RWPE1 (cell line): ENCODE measurements around the gene NKAP.

Experiments used
- CTCF ChIA-PET: fragments of 350-600 bp; sonication (Branson Sonifier 250); formaldehyde crosslinking; extraction: SDS; loops from one replicate; lab custom pipeline; 2021; lab: Yijun Ruan, JAX
- POLR2A ChIA-PET: fragments of 400-600 bp; formaldehyde crosslinking; extraction: SDS; loops from one replicate; lab custom pipeline; 2020; ENCODE audit warnings: antibody characterized with exemption; ENCODE audit not compliant: low non-redundant PET; lab: Yijun Ruan, JAX
- DNase-seq: peaks from one replicate; pipeline ENCODE4 v3.0.0; 2012; ENCODE audit warnings: low spot score
- H3K27ac ChIP-seq: fragments of 450-650 bp; 2 replicates; pipeline ENCODE4 v1.5.1; 2017
- TF ChIP-seq, protein P1 (sequence below): fragments of 450-650 bp; conservative IDR thresholded peaks from 2 replicates; pipeline ENCODE4 v1.5.1; 2017; ENCODE audit warnings: low read depth, mild to moderate bottlenecking

NKAP gene

DNA sequence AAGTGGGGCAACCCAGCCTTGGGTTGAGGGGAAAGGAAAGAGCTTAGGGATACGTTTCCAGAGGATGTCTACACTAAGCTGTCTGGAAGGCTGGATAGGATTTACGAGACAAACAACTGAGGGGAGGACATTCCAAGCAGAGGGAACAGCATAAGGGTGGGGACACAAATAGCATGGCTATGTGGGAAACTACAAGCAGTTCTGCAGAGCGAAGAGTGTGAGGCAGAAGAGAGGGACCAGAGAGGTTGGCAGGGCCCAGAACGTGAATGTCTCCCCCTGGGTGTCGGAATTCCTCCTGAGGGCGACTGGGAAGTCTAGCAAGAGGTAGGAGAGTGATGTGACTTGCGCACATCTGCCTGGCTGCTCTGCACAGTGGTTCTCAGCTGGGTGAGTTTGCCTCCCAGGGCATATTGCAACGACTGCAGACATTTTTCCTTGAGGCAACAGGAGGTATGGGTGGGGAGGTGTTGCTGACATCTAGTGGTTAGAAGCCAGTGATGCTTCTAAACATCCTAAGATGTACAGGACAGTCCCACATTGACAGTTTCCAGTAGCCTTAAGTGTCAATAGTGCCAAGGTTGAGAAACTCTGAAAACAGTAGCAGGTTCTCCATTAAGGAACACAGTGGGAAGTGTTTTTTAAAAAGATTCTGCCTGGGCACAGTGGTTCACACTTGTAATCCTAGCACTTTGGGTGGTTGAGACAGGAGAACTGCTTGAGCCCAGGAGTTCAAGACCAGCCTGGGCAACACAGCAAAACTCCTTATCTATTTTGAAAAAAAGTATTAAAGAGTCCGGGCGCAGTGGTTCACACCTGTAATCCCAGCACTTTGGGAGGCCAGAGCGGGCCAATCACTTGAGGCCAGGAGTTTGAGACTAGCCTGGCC lies 62.8 kb downstream of the NKAP start:
- POLR2A ChIA-PET, result no interaction called here
- peak; percentile 50 for DNase-seq
- no peak overlapping the region for H3K27ac ChIP-seq
- CTCF ChIA-PET, result interaction anchor here (0.6 to 0.7 kb wide), 2 partner anchors 9 to 90 kb away, joined by 3 to 4 read pairs; partner anchors contain the start of genes NDUFA1 and RNF113A
- TF ChIP-seq, protein P1, sequence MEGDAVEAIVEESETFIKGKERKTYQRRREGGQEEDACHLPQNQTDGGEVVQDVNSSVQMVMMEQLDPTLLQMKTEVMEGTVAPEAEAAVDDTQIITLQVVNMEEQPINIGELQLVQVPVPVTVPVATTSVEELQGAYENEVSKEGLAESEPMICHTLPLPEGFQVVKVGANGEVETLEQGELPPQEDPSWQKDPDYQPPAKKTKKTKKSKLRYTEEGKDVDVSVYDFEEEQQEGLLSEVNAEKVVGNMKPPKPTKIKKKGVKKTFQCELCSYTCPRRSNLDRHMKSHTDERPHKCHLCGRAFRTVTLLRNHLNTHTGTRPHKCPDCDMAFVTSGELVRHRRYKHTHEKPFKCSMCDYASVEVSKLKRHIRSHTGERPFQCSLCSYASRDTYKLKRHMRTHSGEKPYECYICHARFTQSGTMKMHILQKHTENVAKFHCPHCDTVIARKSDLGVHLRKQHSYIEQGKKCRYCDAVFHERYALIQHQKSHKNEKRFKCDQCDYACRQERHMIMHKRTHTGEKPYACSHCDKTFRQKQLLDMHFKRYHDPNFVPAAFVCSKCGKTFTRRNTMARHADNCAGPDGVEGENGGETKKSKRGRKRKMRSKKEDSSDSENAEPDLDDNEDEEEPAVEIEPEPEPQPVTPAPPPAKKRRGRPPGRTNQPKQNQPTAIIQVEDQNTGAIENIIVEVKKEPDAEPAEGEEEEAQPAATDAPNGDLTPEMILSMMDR, result peak; percentile 62

DNA sequence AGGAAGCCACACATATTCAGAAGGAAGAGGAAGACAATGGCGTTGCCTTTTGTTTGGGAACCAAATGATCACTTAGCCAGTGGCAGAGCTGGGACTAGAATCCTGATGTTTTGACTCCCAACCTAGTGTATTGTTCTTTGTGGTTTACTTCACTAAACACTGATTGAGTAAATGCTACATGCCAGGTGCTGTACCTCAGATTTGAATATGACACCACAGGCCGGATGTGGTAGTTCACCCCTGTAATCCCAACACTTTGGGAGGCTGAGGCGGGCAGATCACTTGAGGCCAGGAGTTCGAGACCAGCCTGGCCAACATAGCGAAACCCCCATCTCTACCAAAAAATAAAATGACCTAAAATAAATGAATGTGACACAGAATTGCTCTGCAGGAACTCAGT lies 63.5 kb downstream of the NKAP start:
- CTCF ChIA-PET, result interaction anchor here (0.6 to 0.7 kb wide), 3 partner anchors 9 to 1002 kb away, joined by 3 to 4 read pairs (median 3); partner anchors contain the start of genes NDUFA1 and RNF113A
- no peak for DNase-seq
- TF ChIP-seq, protein P1, result no peak
- no peak overlapping the region for H3K27ac ChIP-seq
- POLR2A ChIA-PET, result no interaction called here

DNA sequence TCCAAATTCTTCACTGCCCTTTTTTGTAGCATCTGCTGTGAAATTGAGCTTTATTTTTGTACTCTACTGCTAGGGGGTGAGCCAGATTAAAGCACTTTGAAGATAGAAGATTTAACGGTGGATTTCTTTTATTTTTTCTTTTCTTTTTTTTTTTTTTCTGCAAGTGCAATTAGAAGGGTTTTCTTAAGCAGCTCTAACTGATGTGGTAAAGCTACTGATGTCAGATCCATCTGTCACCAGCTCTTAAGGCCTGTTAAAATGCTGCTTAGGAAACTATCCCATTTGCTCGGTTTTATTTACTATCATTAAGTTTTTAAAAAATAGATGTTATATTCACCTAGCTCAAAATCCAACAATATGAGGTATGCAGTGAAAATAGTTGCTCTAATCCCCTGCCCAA lies 64.8 kb downstream of the NKAP start:
- POLR2A ChIA-PET, result no interaction called here
- H3K27ac ChIP-seq, result no peak overlapping the region
- DNase-seq, result no peak
- TF ChIP-seq, protein P1, result no peak
- CTCF ChIA-PET, result no interaction called here

DNA sequence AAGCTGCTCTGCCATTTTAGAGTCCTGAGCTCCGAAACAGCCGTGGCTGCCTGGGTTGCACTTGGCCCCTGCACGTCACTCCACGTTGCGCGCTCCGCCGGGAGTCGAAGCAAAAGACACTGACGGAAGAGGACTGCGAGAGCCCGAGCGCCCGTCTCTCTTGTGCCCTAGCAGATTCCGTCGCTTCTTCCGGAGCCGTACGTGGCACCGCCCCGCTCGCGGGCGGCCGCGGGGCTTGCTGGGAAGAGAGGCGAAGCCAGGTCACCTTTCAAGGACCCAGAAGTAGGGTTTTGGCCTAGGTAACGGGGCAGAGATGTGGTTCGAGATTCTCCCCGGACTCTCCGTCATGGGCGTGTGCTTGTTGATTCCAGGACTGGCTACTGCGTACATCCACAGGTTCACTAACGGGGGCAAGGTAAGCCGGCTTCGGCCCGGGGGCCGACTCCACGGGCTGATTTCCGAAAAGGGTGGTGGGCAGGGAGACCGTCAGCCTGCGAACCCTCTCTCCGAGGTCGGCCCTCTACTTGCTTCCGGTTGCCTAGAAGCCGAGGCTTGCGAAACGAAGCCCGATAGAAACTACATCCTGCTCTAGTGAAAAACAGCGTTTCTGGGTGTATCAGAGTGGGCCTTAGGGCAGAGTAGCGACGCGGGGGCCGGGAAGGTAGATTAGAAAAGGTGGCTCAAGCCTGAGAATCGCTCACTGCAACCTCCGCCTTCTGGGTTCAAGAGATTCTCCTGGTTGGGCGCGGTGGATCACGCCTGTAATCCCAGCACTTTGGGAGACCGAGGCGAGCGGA lies 71.8 kb downstream of the NKAP start, which contains the start of the genes NDUFA1 and RNF113A:
Gene NDUFA1 (plus strand): TSS at position 234 of the 797 bp plus-strand sequence. CDS start 80 bp downstream, at position 314.
Gene RNF113A (minus strand): TSS at position 135 of the 797 bp plus-strand sequence. CDS start 120 bp downstream, at position 15.
- ChIA-PET POLR2A (interaction anchor here (0.6 kb wide), 1 partner anchor 394 kb away, joined by 3 read pairs; no protein-coding TSS in a partner anchor), CTCF (interaction anchor here (0.9 kb wide), 1 partner anchor 9 kb away, joined by 4 read pairs; no protein-coding TSS in a partner anchor)
- TF ChIP-seq, protein P1, result no peak
- peak; percentile 73 for DNase-seq
- H3K27ac ChIP-seq, result peak within 1 kb of the TSS; percentile 95

DNA sequence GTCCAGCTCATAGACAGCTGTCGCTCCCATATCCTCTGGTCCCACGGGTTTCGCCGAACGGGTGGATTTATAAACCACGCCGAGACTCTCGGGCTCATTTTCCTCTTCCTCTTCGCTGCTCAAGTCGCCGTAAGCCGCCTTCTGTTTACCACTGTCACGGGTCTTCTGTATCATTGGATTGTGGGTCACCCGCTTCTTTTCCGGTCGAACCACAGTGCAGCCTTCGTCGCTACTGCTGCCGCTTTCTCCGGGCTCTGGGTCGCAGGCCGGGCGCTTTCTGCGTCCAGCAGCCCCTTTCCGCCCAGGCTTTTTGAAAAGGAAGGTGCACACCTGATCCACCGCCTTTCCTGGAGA lies 72.3 kb downstream of the NKAP start:
- ChIA-PET POLR2A (interaction anchor here (0.6 kb wide), 2 partner anchors 81 to 393 kb away, joined by 3 read pairs; no protein-coding TSS in a partner anchor), CTCF (interaction anchor here (0.9 kb wide), 1 partner anchor 9 kb away, joined by 4 read pairs; no protein-coding TSS in a partner anchor)
- DNase-seq, result no peak
- TF ChIP-seq, protein P1, result no peak
- peak overlapping the region; percentile 95 for H3K27ac ChIP-seq
